Activated CD8-positive, alpha-beta memory T cell treated with anti-CD3 and anti-CD28 coated beads, Interleukin-2, amount 50 U/mL, for 1 hour (primary cell): Measurements from ENCODE around the gene NBPF1.
"Not testable (repeated sequence)": the region's sequence is repeated elsewhere in the genome, so short reads cannot be mapped to it uniquely, and the experiment has no call there.

Experiments used
- DNase-seq: peaks from one replicate; pipeline ENCODE4 v3.0.0-alpha.2; 2020; ENCODE audit errors: extremely low read depth

NBPF1 gene

DNA sequence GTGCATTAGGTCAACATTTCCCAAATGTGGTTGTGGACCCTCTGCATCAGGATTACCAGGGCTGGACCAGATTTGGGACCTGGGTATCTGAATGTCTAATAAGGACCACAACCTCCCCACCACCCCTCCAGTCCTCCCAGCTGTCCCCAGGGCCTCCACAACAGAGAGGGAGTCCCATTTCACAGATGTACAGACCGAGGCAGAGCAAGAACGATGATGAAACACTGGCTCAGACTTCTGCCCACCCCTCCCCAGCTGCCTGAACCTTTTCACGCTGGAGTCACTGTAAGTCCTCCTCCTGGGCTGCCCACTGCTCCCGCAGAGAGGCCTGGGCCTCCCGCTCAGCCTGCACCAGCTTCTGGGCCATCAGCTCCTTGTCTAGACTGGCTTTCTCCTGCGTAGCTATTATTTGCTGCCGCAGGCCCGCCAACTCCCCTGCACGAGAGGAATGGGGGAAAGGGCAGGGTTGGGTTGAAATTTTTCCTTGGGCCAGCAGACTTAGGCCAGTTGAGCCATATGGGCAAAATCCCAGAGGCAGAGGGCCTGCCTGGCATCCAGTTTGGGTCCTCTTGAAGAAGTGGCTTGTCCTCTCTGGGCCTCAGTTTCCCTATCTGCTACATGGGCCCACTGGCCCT is 8.4 kb upstream of the NBPF1 start:
- DNase-seq: not testable (repeated sequence)

DNA sequence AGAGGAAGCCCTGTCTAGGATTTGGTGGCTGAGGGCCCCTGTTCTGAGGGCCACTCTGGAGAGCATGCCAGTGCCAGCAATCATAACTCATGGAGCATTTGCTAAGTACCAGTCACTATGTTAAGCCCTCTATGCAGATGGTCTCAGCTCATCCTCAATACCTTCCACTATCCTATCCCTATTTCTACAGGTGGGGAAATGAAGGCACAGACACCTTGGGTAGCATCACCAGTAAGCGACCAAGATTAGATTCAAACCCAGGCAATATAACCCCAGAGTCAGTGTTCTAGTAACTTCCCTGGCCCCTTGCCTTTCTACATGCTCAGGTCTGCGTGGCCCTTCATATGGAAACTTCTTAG is 7.9 kb upstream of the NBPF1 start:
- DNase-seq: no peak

DNA sequence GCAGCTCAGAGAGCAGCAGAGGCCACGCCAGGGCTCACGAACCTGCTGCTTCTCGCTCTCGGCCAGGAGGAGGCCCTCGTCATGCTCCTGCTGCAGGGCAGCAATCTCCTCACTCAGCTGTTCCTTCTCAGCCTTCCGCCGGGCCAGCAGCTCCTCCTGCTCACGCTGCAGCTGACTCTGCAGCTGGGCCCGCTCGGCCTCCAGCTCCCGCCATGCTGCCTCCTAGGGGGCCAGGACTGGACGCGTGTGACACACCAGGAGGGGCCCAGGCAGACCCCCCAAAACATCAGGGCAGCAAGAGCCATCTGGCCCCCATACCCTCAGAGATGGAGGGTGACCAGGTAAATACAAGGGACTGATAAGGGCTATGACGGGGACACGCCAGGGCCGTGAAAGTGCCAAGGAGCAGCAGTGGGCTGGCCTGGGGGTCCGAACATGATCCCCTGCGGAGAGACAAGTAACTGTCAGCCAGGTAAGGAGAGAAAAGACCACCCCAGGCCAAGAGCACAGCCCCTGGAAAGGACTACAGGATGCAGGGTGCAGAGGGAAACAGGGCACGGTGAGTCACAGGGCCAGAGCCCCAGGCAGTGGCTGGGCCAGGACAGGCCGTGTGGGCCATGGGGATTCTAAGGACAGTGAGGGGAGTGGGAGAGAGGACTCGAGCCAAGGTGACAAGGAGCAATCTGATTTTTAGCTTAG is 6.6 kb upstream of the NBPF1 start:
- not testable (repeated sequence) for DNase-seq

DNA sequence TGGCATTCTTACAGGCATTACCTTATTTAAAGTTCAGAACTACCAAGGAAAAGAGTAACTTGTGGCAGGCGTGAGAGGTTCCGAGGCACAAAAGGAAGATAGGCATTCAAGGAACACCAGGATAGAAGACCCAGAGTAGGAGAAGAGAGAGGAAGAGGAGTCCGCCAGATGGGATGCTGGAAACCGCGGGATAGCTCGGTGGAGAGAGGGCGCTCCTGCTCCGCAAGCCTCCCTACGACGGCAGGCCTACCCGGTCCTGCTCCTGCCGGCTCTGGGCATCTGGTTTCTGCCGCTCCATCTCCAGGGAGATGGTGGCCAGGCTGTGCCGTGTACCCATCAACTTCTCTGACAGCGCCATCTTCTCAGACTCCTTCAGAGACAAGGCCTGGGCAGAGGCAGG is 5.4 kb upstream of the NBPF1 start:
- DNase-seq: no peak

DNA sequence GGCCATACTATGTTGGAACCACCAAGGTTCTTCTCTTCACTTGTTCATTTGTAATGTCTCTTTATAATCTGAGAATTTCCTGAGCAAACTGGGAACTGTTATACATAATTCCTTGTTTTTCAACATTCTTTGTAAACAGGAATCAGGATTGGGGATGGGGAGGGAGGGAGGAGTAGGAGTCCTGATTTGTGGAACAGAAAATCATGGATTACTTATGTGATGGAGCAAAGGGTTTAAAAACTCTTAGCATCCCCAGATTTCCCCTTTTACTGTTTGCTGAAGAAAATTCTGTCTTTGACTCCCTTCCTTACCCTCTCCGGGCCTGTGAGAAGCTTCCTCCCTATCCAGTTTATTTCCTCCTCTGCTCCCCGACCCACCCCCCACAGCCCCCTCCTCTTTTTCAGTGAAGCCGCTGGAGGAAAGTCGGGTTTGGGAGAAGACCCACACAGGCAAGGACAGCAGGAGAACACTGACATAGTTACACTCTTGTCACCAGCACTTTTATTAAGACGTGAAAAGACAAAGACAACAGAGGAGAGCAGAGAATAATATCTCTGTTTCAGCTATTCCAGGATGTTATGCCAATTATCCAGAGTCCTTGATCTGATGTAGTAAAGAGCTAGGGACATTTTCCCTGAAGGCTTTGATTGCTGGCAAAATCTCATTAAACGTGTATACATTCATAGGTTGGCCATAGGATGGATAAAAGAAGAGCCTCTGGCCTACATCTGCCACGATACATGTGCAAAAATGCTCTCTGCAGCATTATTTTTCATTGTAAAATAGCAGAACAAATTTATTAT is 4.6 kb upstream of the NBPF1 start:
- DNase-seq: no peak

DNA sequence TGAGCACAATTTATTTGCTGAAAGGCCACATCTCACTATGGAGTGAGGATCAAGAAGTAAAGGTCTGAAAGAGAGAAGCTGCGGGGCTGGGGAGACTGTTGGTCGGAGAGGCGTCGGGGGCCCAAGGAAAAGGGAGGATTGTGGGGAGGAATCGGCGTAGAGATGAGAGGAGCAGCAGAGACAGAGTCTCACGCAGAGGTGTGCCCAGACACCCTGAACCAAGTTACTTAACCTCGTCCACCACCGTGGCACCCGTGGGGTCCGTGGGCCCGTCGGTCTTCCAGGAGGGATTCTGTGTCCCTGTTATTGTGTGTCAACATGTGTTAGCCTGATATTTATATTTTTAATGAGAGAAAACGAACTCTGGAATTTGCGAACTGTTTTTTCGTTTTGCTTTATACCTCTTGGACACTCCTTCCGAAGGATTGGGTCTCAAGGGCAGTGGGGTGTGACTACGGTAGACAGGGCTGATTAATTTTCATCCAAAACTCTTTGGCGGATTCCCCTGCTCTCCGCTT is 3.8 kb upstream of the NBPF1 start:
- DNase-seq: no peak

DNA sequence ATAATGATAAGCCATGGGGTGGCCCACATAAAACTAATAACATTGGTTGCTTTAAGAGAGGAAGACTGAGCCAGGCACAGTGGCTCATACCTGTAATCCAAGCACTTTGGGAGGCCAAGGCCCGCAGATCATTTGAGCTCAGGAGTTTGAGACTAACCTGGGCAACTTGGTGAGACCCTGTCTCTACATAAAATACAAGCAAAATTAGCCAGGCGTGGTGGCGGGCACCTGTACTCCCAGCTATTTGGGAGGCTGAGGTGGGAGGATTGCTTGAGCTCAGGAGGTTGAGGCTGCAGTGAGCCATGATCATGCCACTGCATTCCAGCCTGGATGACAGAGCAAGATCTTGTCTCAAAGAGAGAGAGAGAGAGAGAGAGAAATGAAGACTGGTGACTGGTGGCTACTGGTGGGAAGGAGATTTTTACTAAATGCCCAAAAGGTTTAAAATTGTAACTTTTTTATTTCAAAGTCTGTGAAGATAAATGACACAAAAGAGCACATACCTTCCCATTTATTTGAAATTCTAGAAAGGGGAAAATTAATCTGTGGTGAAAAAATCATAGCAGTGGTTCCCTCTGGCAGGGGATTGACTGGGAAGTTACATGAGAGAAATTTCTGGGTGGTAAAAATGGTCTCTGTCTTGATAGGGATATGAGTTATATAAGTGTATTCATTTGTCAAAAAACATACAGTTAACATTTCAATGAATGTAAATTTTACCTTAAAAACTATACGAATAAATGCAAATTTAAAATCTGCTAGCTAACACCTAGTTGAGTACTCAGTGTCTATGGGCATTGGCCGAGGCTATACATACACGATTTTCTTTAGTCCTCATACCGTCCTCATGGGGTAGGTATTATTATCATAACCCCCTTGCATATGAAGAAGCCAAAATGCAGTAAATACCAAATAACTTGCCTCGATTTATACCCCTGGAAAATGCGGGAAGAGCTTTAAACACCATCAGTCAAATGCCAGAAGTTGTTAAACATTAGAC is 2.2 kb upstream of the NBPF1 start:
- DNase-seq: no peak

DNA sequence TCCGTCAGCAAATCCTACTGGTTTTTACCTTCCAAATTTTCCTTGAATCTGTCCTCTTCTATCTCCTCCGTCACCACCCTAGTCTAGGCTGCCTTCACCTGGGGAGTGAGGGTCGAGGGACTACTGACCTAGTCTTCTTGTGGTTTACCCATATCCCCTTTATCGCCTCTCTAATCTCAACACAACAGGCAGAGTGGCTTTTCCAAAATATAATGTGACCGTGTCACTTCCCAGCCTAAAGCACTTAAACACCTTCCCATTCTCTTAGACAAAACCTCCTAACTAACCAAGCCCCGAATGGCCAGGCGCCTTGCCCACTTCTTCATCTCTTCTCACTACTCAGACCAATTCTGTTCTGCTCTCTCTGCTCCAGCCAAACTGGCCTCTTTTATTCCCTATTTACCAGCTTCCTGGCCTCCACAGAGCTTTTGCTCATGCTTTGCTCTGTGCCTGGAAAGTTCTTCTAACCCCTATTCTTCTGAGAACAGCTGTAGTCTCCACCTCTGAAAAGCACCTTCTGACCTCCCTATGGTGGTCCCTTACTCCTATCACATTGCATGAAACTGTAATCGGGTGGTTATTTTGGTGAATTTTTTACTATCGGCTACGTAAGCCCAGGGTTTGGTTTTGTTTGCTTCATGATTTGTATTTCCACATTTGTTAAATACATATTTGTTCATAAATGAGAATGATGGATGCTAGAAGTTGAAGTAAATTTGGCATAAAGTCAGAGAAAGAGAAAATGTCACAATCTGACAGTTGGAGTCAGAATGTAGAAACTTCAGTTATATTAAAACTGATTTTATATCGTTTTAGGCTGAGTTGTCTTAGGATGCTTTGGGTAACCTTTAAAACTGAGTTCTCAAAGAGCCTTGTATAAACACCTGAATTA is 1.2 kb upstream of the NBPF1 start:
- DNase-seq: no peak

DNA sequence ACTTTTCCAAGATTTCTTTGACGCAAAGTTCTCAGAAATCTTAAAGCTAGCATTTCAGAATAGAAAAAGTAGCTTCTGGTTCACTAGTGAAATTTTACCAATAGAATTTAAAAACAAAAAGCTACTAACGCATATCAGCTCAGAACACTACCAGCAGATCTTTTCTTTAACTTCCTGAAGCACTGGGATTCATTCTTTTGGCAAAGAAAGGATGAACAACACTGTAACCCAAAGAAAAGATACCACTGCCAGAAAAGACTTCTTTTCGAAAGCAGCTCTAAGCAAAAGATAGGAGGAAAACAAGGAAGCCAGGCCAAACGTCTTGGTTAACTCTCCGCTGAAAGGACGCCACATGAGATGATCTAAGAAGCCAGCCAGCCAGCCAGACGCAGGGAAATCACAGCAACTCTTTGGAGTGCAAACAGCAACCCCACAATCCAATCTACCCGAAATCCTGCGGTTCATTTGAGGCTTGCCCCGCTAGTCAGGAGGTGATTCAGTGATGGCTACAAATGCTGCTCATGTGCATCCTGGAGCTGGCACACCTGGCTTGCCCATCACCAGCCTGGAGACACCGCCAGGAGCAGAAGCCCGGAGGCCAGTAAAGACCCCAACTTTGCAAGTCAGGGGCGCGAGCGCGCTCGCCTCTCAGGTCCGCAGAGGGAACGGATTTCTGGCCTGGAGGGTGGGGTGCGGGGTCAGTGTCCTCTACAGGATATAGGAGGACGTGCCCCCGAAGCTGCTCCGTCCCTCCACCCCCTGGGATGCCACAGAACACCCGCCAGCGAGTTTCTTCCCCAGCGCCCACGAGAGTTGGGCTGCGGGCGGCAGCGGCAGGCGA is 812 bp downstream of the NBPF1 start:
- DNase-seq: no peak

DNA sequence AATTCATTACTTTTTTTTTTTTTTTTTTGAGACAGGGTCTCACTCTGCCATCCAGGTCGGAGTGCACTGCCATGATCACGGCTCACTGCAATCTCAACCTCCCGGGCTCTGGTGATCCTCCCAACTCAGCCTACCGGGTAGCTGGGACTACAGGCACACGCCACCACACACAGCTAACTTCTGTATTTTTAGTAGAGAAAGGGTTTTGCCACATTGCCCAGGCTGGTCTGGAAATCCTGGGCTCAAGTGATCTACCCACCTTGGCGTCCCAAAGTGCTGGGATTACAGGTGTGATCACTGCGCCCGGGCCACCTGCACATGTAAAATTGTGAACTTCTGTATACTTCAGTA is 1.4 kb downstream of the NBPF1 start:
- DNase-seq: not testable (repeated sequence)

DNA sequence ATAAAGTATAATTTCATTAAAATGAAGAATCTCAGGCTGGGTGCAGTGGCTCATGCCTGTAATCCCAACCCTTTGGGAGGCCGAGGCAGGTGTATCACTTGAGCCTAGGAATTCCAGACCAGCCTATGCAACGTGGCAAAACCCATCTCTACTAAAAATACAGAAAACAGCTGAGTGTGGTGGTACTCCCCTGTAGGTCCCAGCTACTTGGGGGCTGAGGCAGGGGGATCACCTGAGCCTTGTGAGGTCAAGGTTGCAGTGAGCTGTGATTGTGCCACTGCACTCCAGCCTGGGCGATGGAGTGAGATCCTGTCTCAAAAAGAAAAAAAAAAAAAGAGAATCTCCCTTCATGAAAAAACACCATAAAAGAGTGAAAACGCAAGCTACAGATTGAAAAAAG is 2.2 kb downstream of the NBPF1 start:
- not testable (repeated sequence) for DNase-seq

DNA sequence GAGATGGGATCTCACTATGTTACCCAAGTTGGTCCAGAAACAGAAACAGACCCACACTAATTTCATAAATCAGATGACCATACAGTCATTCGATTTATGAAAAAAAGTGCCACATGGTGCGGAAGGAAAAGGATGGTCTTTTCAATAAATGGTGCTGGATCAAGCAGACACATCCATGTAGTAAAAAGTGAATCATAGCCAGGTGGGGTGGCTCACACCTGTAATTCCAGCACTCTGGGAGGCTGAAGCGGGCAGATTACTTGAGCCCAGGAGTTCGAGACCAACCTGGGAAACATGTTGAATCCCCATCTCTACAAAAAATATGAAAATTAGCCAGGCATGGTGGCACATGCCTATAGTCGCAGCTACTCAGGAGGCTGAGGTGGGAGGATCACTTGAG is 2.8 kb downstream of the NBPF1 start:
- not testable (repeated sequence) for DNase-seq

DNA sequence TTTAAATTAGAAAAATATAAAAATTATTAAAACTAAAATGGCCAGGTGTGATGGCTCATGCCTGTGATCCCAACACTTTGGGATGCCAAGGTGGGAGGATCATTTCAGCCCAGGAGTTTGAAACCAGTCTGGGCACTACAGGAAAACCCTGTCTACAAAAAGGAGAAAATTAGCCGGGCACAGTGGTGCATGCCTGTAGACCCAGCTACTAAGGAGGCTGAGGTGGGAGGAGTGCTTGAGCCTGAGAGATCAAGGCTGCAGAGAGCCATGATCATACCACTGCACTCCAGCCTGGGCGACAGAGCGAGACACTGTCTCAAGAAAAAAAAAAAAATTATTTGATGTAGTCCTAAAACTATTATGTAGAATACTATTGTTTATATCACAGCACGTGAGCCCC is 3.6 kb downstream of the NBPF1 start:
- not testable (repeated sequence) for DNase-seq

DNA sequence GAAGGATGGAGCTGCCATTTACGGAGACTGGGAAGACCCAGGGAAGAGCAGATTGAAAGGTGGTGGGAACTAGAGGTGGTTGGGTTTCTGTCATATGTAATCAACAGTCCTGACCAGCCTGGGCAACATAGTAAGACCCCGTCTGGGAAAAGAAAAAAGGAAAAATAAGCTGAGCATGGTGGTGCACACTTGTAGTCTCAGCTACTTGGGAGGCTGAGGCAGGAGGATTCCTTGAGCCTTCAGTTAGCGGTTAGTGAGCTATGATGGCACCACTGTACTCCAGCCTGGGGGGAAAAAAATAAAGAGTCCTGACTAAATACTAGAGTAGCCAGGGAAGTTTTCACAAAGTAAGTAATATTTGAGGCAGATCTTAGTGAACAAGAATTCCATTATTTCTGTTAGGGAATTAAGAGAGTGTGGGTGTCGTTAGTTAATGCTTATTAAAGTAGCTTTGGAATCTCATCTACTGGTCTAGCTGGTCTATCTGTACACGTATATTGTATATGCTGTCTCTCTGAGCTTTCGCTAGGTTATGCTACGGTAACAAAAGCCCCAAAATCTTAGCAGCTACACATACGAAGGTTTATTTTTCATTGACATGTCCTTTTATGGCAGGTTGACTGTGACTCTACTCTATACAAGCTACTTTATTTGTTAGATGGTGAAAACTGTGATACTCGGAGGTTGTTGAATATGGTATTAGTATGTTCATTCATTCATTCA is 4.4 kb downstream of the NBPF1 start:
- no peak for DNase-seq

DNA sequence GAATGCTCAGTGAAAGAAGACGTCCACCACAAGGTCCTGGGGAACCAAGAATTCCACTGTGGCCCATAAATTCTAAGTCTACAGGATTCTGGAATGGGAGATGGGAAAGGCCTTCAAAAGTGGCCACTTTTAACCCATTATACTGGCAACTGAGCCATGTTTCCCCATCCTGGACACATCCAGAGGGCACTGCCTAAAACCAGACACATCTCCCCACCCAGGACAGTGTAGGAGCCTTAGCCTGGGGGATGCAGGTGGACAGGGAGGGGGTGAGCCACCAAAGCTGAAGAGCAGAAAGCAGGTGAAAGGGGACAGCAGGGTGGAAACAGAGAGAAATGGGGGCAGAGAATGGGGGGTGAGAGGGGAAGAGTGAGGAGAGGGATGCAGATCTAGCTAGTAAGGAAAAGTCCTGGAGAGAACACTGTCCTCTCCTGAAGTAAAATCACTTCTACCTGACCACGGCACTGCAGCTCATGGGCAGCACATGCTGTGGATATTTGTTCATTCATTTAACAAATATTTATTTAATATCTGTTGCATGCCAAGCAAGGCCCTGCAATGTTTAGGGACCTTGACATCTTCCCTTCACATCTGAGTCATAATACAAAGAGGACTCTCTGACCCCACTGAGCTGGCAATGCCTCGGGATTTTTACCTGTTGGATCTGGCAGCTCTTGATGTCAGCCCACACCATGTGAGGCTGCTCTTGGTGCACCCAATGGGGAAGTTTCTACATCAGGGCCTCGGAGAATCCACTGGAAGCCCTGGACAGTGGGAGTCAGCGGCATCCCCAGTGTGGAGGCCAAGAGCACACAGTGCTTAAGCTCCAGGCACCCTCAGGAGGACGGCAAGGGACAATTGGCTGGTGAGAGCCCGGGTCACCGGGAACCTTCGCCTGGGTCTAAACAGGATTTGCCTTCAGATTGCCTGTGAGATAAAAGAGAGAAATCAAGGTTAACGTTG is 5.2 kb downstream of the NBPF1 start:
- not testable (repeated sequence) for DNase-seq

DNA sequence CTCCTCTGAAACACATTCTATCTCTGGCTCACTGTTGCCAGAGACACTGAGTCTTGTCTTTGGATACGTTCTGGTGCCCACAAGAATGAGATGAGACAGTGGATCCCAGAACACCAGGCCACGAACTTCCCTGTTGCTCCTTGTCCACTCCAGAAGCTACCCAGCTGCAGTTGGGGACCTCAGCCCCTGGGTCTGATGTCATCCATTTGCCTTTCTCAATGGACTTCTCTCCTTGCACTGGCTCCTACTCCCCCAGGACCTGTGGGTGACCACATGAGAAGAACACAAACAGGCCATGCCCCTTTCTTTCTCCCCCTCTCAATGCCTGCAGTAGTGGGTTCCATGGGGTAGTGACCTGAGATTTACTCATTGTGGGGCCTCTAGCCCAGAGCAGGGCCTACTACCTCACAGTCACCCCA is 5.9 kb downstream of the NBPF1 start:
- DNase-seq: no peak

DNA sequence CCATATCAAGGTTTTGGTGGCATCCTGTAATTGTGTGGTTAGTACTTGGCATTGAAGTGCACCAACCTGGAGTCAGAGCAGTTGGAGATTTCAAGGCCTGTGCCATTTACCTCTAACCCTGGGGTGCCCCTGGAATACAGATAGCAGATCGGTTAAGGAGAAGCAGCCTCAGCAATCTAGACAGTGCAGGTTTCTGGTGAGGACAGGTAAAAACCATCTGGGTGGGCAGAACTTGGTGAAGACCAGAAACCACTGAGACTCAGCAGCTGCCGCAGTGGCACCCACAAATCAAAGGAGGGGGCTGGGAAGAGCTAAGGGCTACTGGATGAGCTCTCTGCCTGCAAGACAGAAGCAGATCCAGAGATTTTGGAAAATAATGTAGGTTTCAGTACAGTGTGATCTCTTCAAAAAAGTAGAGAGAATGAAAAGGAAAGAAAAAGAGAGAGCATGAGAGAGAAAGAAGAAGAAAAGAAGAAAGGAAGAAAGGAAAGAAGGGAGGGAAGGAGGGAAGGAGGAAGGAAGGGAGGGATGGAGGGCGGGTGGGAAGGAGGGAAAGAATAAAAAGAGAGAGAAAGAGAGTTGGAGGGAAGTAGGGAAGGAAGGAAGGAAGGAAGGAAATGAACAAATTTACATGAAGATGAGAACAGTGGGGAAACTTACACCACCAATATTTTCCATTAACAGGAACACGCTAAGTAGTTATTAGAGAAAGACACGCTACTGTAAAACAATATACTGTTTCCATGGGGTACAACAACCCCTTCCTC is 6.5 kb downstream of the NBPF1 start:
- DNase-seq: not testable (repeated sequence)
